ENCODE results near the gene SORL1.

GRCh38 chr11:121522043-121522941 is 70.2 kb downstream of the SORL1 start:
- TF ChIP-seq FOXA1 (IDR thresholded peaks at IDR 0.05) (no peak), BHLHE40 (IDR thresholded peaks at IDR 0.05; ENCODE audit: borderline replicate concordance) (no peak), FOXK2 (IDR thresholded peaks at IDR 0.05) (no peak), ZNF384 (IDR thresholded peaks at IDR 0.05) (no peak), L3MBTL2 (conservative IDR thresholded peaks at IDR 0.05) (no peak), SP1 (IDR thresholded peaks at IDR 0.05) (no peak), NFRKB (IDR thresholded peaks at IDR 0.05) (no peak), HDGF (IDR thresholded peaks at IDR 0.05; ENCODE audit: borderline replicate concordance) (no peak), TARDBP (IDR thresholded peaks at IDR 0.05) (no peak)
- TF ChIP-seq, protein P1, sequence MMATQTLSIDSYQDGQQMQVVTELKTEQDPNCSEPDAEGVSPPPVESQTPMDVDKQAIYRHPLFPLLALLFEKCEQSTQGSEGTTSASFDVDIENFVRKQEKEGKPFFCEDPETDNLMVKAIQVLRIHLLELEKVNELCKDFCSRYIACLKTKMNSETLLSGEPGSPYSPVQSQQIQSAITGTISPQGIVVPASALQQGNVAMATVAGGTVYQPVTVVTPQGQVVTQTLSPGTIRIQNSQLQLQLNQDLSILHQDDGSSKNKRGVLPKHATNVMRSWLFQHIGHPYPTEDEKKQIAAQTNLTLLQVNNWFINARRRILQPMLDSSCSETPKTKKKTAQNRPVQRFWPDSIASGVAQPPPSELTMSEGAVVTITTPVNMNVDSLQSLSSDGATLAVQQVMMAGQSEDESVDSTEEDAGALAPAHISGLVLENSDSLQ (IDR thresholded peaks at IDR 0.05) = no peak
